Stimulated activated CD8-positive, alpha-beta memory T cell treated with anti-CD3 and anti-CD28 coated beads, Interleukin-7, amount 100 ng/mL, for 24 hours (primary cell): ENCODE measurements around the gene CFHR1.
"Not testable (repeated sequence)": the region's sequence is repeated elsewhere in the genome, so short reads cannot be mapped to it uniquely, and the experiment has no call there.

Source experiments
- DNase-seq: peaks from one replicate; pipeline ENCODE4 v3.0.0-alpha.2; 2020; ENCODE audit warnings: low read depth

CFHR1 gene

DNA sequence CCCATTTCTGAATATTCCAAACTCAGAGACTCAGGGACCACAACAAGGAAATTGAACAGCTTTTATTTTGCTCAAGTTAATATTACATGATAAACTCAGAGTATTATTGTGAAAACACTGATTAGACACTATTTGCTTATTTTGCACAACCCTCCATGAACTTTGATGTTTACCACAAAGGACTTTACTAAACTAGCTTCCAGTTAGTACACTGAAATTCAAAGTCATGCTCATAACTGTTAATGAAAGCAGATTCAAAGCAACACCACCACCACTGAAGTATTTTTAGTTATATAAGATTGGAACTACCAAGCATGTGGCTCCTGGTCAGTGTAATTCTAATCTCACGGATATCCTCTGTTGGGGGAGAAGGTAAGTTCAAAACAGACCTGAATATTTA is at the start of gene CFHR1:
TSS of gene CFHR1 (plus strand) at position 201 of the 400 bp plus-strand sequence. CDS start at position 315, 114 bp downstream.
- not testable (repeated sequence) for DNase-seq

GRCh38 chr1:196769823-196770222 is 49.7 kb upstream of the CFHR1 start:
- not testable (repeated sequence) for DNase-seq

- DNase-seq, result no peak
Measured at GRCh38 chr1:196773713-196774112, 45.8 kb upstream of the CFHR1 start.

GRCh38 chr1:196774175-196774574 is 45.4 kb upstream of the CFHR1 start:
- DNase-seq, result no peak

DNA sequence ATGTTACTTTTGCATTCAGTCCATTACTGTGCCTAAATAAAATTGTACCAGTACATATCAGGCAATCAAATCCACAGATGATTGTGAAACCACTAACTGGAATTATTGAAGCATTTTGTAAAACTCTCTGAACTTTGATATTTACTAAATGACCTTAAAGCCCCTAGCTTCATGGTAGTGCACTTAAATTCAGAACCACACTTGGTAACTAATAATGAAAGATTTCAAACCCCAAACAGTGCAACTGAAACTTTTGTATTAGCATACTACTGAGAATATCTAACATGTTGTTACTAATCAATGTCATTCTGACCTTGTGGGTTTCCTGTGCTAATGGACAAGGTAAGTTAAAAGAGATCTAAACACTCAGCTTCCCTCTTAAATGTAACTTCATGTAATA is 44.9 kb upstream of the CFHR1 start, which contains the start of gene CFHR3:
TSS of gene CFHR3 (plus strand) at position 238 of the 400 bp plus-strand sequence. CDS start at position 285, 47 bp downstream.
- no peak for DNase-seq

GRCh38 chr1:196777603-196778002 is 41.9 kb upstream of the CFHR1 start:
- no peak for DNase-seq

DNA sequence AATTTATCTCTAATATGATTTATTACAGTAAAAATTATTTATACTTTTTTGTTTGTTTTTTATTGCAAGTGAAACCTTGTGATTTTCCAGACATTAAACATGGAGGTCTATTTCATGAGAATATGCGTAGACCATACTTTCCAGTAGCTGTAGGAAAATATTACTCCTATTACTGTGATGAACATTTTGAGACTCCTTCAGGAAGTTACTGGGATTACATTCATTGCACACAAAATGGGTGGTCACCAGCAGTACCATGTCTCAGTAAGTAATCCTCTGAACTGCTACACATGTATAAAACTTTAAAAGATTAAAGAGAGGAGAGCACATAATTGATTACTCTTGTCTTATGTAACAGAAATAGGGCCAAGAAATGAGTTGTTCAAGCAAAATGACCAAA is 40.4 kb upstream of the CFHR1 start:
- no peak for DNase-seq

DNA sequence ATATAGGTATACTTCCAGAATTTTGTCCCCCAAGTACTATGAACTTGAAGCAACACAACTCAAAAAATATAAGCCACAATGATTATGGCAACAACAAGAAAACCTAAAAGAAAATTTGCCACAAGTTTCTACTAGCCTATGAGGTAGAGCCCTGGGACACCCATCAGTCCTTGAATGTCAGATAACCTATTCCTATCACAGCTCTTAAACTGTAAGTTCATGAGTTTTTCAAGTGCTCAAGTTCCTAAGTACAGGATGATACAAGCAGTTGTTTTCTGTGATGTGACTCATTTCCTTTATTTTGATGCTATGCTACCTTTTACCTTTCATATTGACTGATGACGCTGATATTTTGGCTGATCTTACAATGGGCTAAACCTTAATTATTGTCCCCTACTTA is 28.3 kb upstream of the CFHR1 start:
- not testable (repeated sequence) for DNase-seq

GRCh38 chr1:196794103-196794502 is 25.4 kb upstream of the CFHR1 start:
- DNase-seq, result not testable (repeated sequence)

GRCh38 chr1:196797891-196798290 is 21.6 kb upstream of the CFHR1 start:
- DNase-seq, result no peak

DNA sequence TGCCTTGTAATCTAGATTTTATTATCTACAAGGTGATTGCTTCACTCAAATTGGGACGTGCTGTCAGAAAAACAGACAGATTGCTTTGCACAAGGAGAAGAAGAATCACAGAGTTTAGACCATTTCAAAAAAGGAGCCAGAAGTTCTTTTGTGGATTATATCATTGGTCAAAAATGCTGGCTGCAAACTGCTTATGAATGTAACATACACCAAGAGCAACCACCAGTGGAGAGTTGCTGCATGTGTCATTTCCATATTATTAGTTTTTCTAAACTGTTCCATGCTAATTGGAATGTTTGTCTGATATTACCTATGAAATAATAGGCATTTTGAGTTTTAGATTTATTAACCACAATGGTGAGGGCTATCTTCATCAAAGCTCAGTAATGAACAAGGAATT is 17.6 kb upstream of the CFHR1 start:
- DNase-seq, result not testable (repeated sequence)

DNA sequence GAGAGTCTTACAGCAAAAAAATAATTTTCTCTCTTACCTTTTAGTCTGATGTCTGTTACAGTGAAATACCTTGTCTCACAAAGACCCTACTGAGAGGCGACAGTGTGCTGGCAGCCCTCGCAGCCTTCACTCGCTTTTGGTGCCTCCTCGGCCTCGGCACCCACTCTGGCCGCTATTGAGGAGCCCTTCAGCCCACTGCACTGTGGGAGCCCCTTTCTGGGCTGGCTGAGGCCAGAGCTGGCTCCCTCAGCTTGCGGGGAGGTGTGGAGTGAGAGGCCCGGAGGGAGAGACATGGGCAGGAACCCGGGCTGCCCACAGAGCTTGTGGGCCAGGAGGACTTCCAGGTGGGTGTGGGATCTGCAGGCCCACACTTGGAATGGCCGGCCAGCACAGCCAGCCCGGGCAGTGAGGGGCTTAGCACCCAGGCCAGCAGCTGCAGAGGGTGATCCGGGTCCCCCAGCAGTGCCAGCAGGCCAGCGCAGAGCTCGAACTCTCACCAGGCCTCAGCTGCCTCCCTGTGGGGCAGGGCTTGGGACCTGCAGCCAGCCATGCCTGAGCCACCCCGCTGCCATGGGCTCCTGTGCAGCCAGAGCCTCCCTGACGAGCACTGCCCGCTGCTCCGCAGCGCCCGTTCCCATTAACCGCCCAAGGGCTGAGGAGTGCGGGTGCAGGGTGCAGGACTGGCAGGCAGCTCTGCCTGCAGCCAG is 10.8 kb upstream of the CFHR1 start:
- no peak for DNase-seq

GRCh38 chr1:196817442-196817841 is 2.1 kb upstream of the CFHR1 start:
- DNase-seq, result not testable (repeated sequence)

DNA sequence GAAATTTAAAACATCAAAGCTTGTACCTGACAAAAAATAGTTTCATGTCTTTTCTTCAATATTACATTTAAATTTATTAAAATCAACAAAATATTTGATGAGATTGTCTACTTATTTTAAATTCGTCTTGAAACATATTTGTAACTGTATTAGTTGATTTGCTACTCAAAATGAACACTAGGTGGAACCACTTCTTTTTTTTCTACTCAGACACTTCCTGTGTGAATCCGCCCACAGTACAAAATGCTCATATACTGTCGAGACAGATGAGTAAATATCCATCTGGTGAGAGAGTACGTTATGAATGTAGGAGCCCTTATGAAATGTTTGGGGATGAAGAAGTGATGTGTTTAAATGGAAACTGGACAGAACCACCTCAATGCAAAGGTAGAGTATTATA is 8.3 kb downstream of the CFHR1 start:
- DNase-seq, result not testable (repeated sequence)

- not testable (repeated sequence) for DNase-seq
Measured at GRCh38 chr1:196849613-196850492, 30.3 kb downstream of the CFHR1 start.

- DNase-seq, result no peak
Measured at GRCh38 chr1:196856053-196856452, 36.5 kb downstream of the CFHR1 start.

- DNase-seq, result no peak
Measured at GRCh38 chr1:196857188-196857587, 37.7 kb downstream of the CFHR1 start.

DNA sequence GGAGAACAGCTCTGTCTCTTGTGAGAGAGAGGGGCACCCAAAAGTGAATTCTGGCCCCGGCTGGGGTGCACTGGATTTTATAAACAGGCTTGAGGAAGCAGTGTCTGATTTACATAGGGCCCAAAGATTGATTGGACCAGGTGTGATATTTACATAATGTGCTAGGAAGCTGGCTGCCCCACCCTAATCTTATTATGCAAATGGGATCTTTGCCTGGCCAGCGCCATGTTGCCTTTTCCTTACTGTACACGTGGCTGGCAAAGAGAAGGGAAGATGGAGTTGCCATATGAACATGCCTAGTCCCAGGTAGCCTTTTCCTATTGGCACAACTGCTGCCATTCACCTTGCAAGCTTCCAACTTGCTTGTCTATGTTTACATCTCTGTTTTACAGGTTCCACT is 39.3 kb downstream of the CFHR1 start:
- DNase-seq, result no peak

DNA sequence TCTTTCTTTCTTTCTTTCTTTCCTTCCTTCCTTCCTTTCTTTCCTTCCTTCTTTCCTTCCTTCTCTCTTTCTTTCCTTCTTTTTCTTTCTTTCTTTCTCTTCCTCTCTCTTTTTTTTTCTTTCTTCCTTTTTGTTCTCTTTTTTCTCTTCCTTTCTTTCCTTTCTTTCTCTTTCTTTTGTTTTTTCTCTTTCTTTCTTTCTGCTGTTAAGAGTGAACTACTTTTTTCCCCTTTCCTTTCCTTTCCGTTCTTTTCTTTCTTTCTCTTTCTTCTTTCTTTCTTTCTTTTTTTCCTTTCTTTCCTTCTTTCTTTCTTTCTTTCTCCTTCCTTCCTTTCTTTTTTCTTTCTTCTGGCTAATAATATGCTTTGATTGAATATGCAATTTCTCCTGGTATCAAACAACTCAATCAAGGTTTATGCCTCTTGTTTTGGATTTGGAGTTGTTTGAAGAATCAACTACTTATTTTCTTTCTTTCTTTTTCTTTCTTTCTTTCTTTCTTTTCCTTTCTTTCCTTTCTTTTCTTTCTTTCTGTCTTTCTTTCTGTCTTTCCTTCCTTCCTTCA is 40.9 kb downstream of the CFHR1 start:
- DNase-seq, result no peak

- no peak for DNase-seq
Measured at GRCh38 chr1:196861429-196861828, 41.9 kb downstream of the CFHR1 start.

DNA sequence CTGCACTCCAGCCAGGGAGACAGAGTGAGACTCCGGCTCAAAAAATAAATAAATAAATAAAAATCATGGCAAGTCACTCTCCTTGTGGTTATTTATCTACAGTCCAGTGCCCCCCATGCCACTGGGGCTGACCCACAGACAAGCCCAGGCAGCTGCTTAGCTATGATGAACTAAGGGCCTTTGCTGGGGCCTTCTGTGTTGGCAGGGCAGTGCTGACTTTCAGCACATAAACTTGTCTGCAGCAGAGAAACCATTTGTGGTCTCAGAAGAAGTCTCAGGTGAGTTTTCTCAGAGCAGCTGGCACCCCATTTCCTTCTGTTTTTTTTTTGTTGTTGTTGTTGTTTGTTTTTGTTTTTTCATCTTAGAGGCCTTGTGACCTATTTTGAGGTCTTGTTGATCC is 47.4 kb downstream of the CFHR1 start:
- DNase-seq, result no peak

GRCh38 chr1:196873385-196873784 is 53.9 kb downstream of the CFHR1 start:
- DNase-seq, result no peak

GRCh38 chr1:196875935-196876334 is 56.4 kb downstream of the CFHR1 start:
- DNase-seq, result no peak
